Activated CD4-positive, CD25-positive, alpha-beta regulatory T cell treated with anti-CD3 and anti-CD28 coated beads, Interleukin-2, amount 50 U/mL, for 72 hours (primary cell): ENCODE data around the gene ABCA4.
"Not testable (repeated sequence)": the region's sequence is repeated elsewhere in the genome, so short reads cannot be mapped to it uniquely, and the experiment has no call there.

Source experiments
- DNase-seq: peaks from one replicate; pipeline ENCODE4 v3.0.0; 2021

ABCA4 gene

GRCh38 chr1:93969371-93969770 lies 151.6 kb downstream of the ABCA4 start:
- DNase-seq = no peak

- no peak for DNase-seq
Measured at GRCh38 chr1:93967306-93967705, 153.6 kb downstream of the ABCA4 start.

GRCh38 chr1:93965888-93966287 lies 155.1 kb downstream of the ABCA4 start:
- no peak for DNase-seq

GRCh38 chr1:93965256-93965655 lies 155.7 kb downstream of the ABCA4 start:
- no peak for DNase-seq

GRCh38 chr1:93964777-93965200 lies 156.2 kb downstream of the ABCA4 start:
- DNase-seq = no peak

- DNase-seq = no peak
Measured at GRCh38 chr1:93964096-93964776, 156.7 kb downstream of the ABCA4 start.

GRCh38 chr1:93963585-93963984 lies 157.4 kb downstream of the ABCA4 start:
- no peak for DNase-seq

- DNase-seq = no peak
Measured at GRCh38 chr1:93961906-93962305, 159.0 kb downstream of the ABCA4 start.

GRCh38 chr1:93961443-93961842 lies 159.5 kb downstream of the ABCA4 start:
- no peak for DNase-seq

- no peak for DNase-seq
Measured at GRCh38 chr1:93960641-93961147, 160.3 kb downstream of the ABCA4 start.

GRCh38 chr1:93959413-93959812 lies 161.5 kb downstream of the ABCA4 start:
- no peak for DNase-seq

GRCh38 chr1:93958726-93959100 lies 162.2 kb downstream of the ABCA4 start:
- DNase-seq = no peak

GRCh38 chr1:93958032-93958725 lies 162.8 kb downstream of the ABCA4 start:
- no peak for DNase-seq

- no peak for DNase-seq
Measured at GRCh38 chr1:93955765-93956164, 165.2 kb downstream of the ABCA4 start.

- DNase-seq = not testable (repeated sequence)
Measured at GRCh38 chr1:93947002-93947686, 173.8 kb downstream of the ABCA4 start.
